ENCODE data around the gene ITGB6. TPM values are rescaled to one million over a fixed set of nuclear protein-coding genes. Genes with fewer than 3 reads are reported as not detected.
"Not testable (repeated sequence)": the region's sequence is repeated elsewhere in the genome, so short reads cannot be mapped to it uniquely, and the experiment has no call there.

The ITGB6 gene
- total RNA-seq, 4 donors from 2014 or later, result 0.81 to 2.8 (median 1.0) TPM

DNA sequence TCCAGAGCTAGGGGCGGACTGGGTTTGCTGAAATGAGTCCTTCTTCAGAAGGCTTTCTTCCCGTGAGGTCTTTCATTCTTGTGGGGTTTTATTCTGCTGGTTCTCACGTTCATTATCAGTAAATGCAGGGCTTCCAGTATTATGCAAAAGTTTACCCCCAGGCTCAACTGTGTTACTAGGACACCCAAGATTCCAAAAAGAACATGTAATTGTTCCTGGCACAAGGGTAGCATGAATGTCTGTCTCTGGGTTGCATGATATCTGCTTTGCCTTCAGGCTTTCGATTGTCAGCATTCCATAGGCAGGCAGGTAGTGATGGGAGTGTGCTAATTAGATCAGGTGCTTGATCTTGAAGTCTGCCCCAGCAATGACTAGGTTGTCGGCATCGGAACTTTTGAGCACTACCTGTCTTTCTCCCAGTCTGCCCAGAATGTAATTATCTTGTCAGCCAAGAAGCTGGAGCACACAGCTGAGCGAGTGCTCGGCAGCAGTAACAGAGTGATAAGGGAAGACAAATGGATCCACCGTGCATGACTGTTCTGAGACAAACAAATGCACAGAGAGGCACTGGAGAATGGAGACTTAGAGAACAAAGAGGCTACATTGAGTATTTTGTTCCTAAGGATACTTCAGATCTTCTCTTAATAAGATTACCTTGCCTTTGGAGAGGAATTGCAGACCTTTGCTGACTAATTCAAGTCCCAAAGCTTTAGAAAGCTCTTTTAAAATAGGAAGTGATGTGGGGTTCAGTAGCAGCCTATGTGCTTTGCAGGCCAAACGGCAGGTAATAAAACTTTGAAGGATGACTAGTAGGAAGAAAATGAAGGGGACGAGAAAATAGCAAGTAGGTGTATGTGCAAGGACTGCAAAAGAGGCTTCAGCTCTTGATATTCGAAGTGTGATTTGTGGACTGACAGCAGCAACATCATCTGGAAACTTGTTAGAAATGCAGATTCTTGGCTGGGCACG lies 41.9 kb downstream of the ITGB6 start:
- no peak for DNase-seq
- TF ChIP-seq, protein P1, sequence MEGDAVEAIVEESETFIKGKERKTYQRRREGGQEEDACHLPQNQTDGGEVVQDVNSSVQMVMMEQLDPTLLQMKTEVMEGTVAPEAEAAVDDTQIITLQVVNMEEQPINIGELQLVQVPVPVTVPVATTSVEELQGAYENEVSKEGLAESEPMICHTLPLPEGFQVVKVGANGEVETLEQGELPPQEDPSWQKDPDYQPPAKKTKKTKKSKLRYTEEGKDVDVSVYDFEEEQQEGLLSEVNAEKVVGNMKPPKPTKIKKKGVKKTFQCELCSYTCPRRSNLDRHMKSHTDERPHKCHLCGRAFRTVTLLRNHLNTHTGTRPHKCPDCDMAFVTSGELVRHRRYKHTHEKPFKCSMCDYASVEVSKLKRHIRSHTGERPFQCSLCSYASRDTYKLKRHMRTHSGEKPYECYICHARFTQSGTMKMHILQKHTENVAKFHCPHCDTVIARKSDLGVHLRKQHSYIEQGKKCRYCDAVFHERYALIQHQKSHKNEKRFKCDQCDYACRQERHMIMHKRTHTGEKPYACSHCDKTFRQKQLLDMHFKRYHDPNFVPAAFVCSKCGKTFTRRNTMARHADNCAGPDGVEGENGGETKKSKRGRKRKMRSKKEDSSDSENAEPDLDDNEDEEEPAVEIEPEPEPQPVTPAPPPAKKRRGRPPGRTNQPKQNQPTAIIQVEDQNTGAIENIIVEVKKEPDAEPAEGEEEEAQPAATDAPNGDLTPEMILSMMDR (IDR thresholded peaks at IDR 0.05 in 4 of 5, conservative IDR thresholded peaks at IDR 0.05 in 1 of 5), result no peak
- TF ChIP-seq POLR2A (IDR thresholded peaks at IDR 0.05), result no peak
- Histone ChIP-seq H3K27ac (peak overlapping the region; percentile 21 to 68 (median 34)), H3K4me3 (peak overlapping the region in 1 of 4 donors; percentile 5), H3K27me3 (no peaks in the 10 kb centered on the region), H3K4me1 (peaks cover 0 to 12% of the 10 kb centered on the region in 2 donors), H3K9me3 (no peaks in the 10 kb centered on the region), H3K36me3 (no peaks in the 10 kb centered on the region)
- peak in 1 of 2 donors; percentile 63 for ATAC-seq
- intact Hi-C loops (cut with DNase I; ENCODE audit: low total_unique reads) (loop anchor here (2.0 kb wide), 1 partner anchor 15 kb away; no protein-coding TSS in a partner anchor), in situ Hi-C loops (cut with MboI; ENCODE audit: low sequenced_read_pairs in 4 of 4) (no loop called here)

DNA sequence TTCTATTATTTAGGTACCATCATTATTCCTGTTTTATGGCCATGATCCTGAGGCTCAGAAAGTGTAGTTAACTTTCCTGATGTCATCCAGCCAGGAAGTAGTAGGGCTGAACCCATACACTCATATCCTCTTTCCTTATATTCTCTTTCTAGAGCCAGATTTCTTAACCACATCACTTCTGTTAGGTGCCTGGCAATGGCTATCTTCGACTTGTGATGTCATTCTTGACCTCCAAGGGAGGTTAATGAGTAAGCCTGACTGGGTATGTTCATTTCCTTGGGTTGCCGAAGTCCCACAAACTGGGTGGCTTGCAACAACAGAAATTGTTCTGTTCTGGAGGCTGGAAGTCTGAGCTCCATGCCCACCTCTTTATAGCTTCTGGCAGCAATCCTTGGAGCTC lies 43.4 kb downstream of the ITGB6 start:
- in situ Hi-C loops (cut with MboI; ENCODE audit: low sequenced_read_pairs in 4 of 4) (no loop called here), intact Hi-C loops (cut with DNase I; ENCODE audit: low total_unique reads) (no loop called here)
- peak overlapping the region; percentile 14 to 68 (median 26) for H3K27ac ChIP-seq
- peak in 1 of 2 donors; percentile 22 for ATAC-seq
- H3K4me3 ChIP-seq, result no peak overlapping the region
- no peaks in the 10 kb centered on the region for H3K27me3 ChIP-seq
- TF ChIP-seq POLR2A (IDR thresholded peaks at IDR 0.05), result no peak
- TF ChIP-seq, protein P1 (IDR thresholded peaks at IDR 0.05 in 4 of 5, conservative IDR thresholded peaks at IDR 0.05 in 1 of 5), result no peak
- H3K9me3 ChIP-seq, result no peaks in the 10 kb centered on the region
- no peak for DNase-seq
- H3K36me3 ChIP-seq, result no peaks in the 10 kb centered on the region
- H3K4me1 ChIP-seq, result peaks cover 0 to 12% of the 10 kb centered on the region in 2 donors

DNA sequence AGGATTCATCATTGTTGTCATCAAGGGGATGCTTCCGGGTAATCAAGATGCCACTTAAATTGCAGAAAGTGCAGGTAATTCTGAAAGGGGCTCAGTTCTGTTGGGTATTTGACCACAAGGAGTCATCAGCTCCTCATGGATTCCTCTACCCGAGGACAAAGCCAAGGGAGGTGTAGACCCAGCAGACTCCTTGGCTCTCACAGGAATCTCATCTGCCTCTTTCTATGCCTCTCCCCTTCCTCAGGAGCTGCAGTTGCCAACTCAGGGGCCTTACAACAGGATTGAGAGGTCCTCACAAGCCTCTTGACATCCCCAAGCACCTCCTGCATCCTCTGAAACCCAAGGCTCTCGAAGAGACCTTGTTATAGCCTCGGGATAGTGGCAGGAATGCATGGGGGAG lies 44.0 kb downstream of the ITGB6 start:
- ATAC-seq (peak in 1 of 2 donors; percentile 50), DNase-seq (no peak)
- H3K4me1 ChIP-seq, result peaks cover 0 to 12% of the 10 kb centered on the region in 2 donors
- in situ Hi-C loops (cut with MboI; ENCODE audit: low sequenced_read_pairs in 4 of 4), result no loop called here
- no peaks in the 10 kb centered on the region for H3K36me3 ChIP-seq
- H3K27ac ChIP-seq, result peak overlapping the region in 2 of 4 donors; percentile 18 to 68
- H3K4me3 ChIP-seq, result no peak overlapping the region
- intact Hi-C loops (cut with DNase I; ENCODE audit: low total_unique reads), result no loop called here
- TF ChIP-seq POLR2A (IDR thresholded peaks at IDR 0.05), result no peak
- TF ChIP-seq, protein P1 (IDR thresholded peaks at IDR 0.05 in 4 of 5, conservative IDR thresholded peaks at IDR 0.05 in 1 of 5), result peak in 1 of 5 experiments; percentile 16
- no peaks in the 10 kb centered on the region for H3K27me3 ChIP-seq
- H3K9me3 ChIP-seq, result no peaks in the 10 kb centered on the region

DNA sequence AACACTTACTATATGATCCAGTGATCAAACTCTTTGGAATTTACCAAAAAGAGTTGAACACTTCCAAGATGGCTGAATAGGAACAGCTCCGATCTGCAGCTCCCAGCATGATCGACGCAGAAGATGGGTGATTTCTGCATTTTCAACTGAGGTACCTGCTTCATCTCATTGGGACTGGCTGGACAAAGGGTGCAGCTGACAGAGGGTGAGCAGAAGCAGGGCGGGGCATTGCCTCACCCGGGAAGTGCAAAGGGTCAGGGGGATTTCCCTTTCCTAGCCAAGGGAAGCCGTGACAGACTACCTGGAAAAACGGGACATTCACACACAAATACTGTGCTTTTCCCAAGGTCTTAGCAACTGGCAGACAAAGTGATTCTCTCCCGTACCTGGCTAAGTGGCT lies 51.7 kb downstream of the ITGB6 start:
- in situ Hi-C loops (cut with MboI; ENCODE audit: low sequenced_read_pairs in 4 of 4), result not testable (repeated sequence)

DNA sequence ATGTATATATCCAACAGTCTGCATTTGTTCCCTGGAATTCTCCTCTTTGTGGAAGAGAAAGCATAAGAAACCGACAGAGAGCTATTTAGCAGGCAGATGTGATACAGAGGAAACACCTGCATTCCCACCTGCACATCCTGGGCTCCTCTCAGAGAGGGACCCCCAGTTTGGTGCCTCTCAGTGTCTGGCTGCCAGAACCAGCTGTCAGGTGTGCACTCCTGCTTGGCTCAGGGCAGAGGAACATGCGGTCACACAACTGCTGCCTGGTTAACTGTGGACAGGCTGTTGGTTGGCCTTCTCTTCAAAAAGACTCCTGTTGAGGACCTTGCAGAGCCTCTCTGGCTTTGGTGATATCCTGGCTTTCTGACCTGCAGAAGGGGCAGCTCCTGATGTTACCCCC lies 54.6 kb downstream of the ITGB6 start:
- ATAC-seq, result no peak
- H3K36me3 ChIP-seq, result no peaks in the 10 kb centered on the region
- H3K27me3 ChIP-seq, result no peaks in the 10 kb centered on the region
- in situ Hi-C loops (cut with MboI; ENCODE audit: low sequenced_read_pairs in 4 of 4) (no loop called here), intact Hi-C loops (cut with DNase I; ENCODE audit: low total_unique reads) (no loop called here)
- no peaks in the 10 kb centered on the region for H3K4me1 ChIP-seq
- no peaks in the 10 kb centered on the region for H3K9me3 ChIP-seq
- no peak for DNase-seq
- H3K27ac ChIP-seq, result peak overlapping the region in 1 of 4 donors; percentile 11
- H3K4me3 ChIP-seq, result no peak overlapping the region
- TF ChIP-seq, protein P1 (IDR thresholded peaks at IDR 0.05 in 4 of 5, conservative IDR thresholded peaks at IDR 0.05 in 1 of 5), result no peak
- no peak for TF ChIP-seq POLR2A (IDR thresholded peaks at IDR 0.05)

More for the DNA sequence above, 51.7 kb downstream of the ITGB6 start:
- DNase-seq; H3K4me1 ChIP-seq; ATAC-seq; H3K27me3 ChIP-seq; H3K9me3 ChIP-seq; H3K27ac ChIP-seq; H3K36me3 ChIP-seq; intact Hi-C loops (cut with DNase I; ENCODE audit: low total_unique reads); H3K4me3 ChIP-seq: not testable (repeated sequence)
